Measurements from ENCODE around the gene RAPGEF5. TPM values are rescaled to one million over a fixed set of nuclear protein-coding genes. Genes with fewer than 3 reads are reported as not detected.

The RAPGEF5 gene
- total and polyA plus RNA-seq, 9 donors, result 6.4 to 22.5 (median 10.4) TPM

- TF ChIP-seq CTCF (IDR thresholded peaks at IDR 0.05) (no peak), EP300 (IDR thresholded peaks at IDR 0.05) (no peak), POLR2A (IDR thresholded peaks at IDR 0.05) (no peak)
- no peaks in the 10 kb centered on the region for H3K36me3 ChIP-seq
- no peak overlapping the region for H3K4me3 ChIP-seq
- no peak overlapping the region for H3K27ac ChIP-seq
- no peaks in the 10 kb centered on the region for H3K9me3 ChIP-seq
- no peaks in the 10 kb centered on the region for H3K4me1 ChIP-seq (ENCODE audit: insufficient read depth)
- WGBS, 3 donors, result 88 to 96% (median 95%) methylated on average over 21 to 24 of the region's 24 CpGs
- H3K27me3 ChIP-seq, result no peaks in the 10 kb centered on the region
- intact Hi-C loops (cut with DNase I), result no loop called here
- no peak for DNase-seq
Observed at GRCh38 chr7:22090512-22090911, 266.4 kb downstream of the RAPGEF5 start.

GRCh38 chr7:22090107-22090506, 266.8 kb downstream of the RAPGEF5 start:
- no peak for DNase-seq

GRCh38 chr7:22088827-22089226, 268.1 kb downstream of the RAPGEF5 start:
- no peaks in the 10 kb centered on the region for H3K9me3 ChIP-seq
- no peaks in the 10 kb centered on the region for H3K4me1 ChIP-seq (ENCODE audit: insufficient read depth)
- H3K36me3 ChIP-seq, result no peaks in the 10 kb centered on the region
- TF ChIP-seq CTCF (IDR thresholded peaks at IDR 0.05), result no peak
- no peak for TF ChIP-seq POLR2A (IDR thresholded peaks at IDR 0.05)
- TF ChIP-seq EP300 (IDR thresholded peaks at IDR 0.05), result no peak
- DNase-seq, result no peak
- H3K27ac ChIP-seq, result no peak overlapping the region
- H3K27me3 ChIP-seq, result no peaks in the 10 kb centered on the region
- intact Hi-C loops (cut with DNase I), result no loop called here
- H3K4me3 ChIP-seq, result no peak overlapping the region

More at GRCh38 chr7:22090107-22090506, 266.8 kb downstream of the RAPGEF5 start:
- no peak overlapping the region for H3K27ac ChIP-seq
- H3K36me3 ChIP-seq, result no peaks in the 10 kb centered on the region
- no peaks in the 10 kb centered on the region for H3K27me3 ChIP-seq
- H3K4me3 ChIP-seq, result no peak overlapping the region
- TF ChIP-seq EP300 (IDR thresholded peaks at IDR 0.05), result no peak
- TF ChIP-seq CTCF (IDR thresholded peaks at IDR 0.05), result no peak
- no peak for TF ChIP-seq POLR2A (IDR thresholded peaks at IDR 0.05)
- WGBS, 3 donors, result 92% methylated on average over 22 of the region's 22 CpGs
- H3K4me1 ChIP-seq (ENCODE audit: insufficient read depth), result no peaks in the 10 kb centered on the region
- intact Hi-C loops (cut with DNase I), result no loop called here
- H3K9me3 ChIP-seq, result no peaks in the 10 kb centered on the region

GRCh38 chr7:22087861-22088260, 269.1 kb downstream of the RAPGEF5 start:
- Histone ChIP-seq H3K4me1 (ENCODE audit: insufficient read depth) (no peaks in the 10 kb centered on the region), H3K9me3 (no peaks in the 10 kb centered on the region), H3K4me3 (no peak overlapping the region), H3K27me3 (no peaks in the 10 kb centered on the region), H3K27ac (no peak overlapping the region), H3K36me3 (no peaks in the 10 kb centered on the region)
- TF ChIP-seq CTCF (IDR thresholded peaks at IDR 0.05) (no peak), EP300 (IDR thresholded peaks at IDR 0.05) (no peak), POLR2A (IDR thresholded peaks at IDR 0.05) (no peak)
- 50 to 67% (median 55%) methylated on average over 6 of the region's 6 CpGs for WGBS, 3 donors
- DNase-seq, result no peak
- intact Hi-C loops (cut with DNase I), result no loop called here
